Small intestine (tissue), 7 donors: ENCODE measurements around the gene C9orf78. TPM values are rescaled to one million over a fixed set of nuclear protein-coding genes. Genes with fewer than 3 reads are reported as not detected.

ENCODE experiments used
- DNase-seq, 2 donors: peaks; one replicate each; pipeline versions ENCODE4 v3.0.0 to v3.0.0-alpha.2; 2013
- FAIRE-seq: peaks from 2 replicates; lab custom pipeline; 2012; peaks lifted over from hg19 to GRCh38; lab: Jason Lieb, UNC
- H3K27ac ChIP-seq, 3 donors: one replicate each; pipeline ENCODE4 v1.5.1; 2013; ENCODE audit warnings: low read length in 2 of 3, mild to moderate bottlenecking in 2 of 3, control low read depth in 1 of 3, inconsistent platforms in 1 of 3, low read depth in 1 of 3, moderate library complexity in 1 of 3
- H3K27me3 ChIP-seq, 3 donors: one replicate each; pipeline ENCODE4 v1.6.1; 2013; ENCODE audit warnings: low read length in 3 of 3, inconsistent platforms in 1 of 3; ENCODE audit not compliant: control insufficient read depth in 3 of 3, insufficient read depth in 3 of 3
- H3K36me3 ChIP-seq, 3 donors: one replicate each; pipeline ENCODE4 v1.6.1; 2013; ENCODE audit warnings: low read length in 3 of 3, inconsistent platforms in 1 of 3, low read depth in 1 of 3, mild to moderate bottlenecking in 1 of 3, moderate library complexity in 1 of 3; ENCODE audit not compliant: control insufficient read depth in 3 of 3, insufficient read depth in 2 of 3
- H3K4me1 ChIP-seq, 3 donors: one replicate each; pipeline ENCODE4 v1.6.1; 2013; ENCODE audit warnings: low read length in 2 of 3, inconsistent platforms in 1 of 3, low read depth in 1 of 3, mild to moderate bottlenecking in 1 of 3, moderate library complexity in 1 of 3; ENCODE audit not compliant: control insufficient read depth in 3 of 3, insufficient read depth in 2 of 3
- H3K4me3 ChIP-seq, 3 donors: one replicate each; pipeline ENCODE4 v1.5.1; 2013; ENCODE audit warnings: low read length in 3 of 3, control low read depth in 1 of 3, inconsistent platforms in 1 of 3, low read depth in 1 of 3, mild to moderate bottlenecking in 1 of 3, moderate library complexity in 1 of 3
- H3K9me3 ChIP-seq, 2 donors: one replicate each; pipeline ENCODE4 v1.6.1; 2013; ENCODE audit warnings: low read depth in 1 of 2, low read length in 1 of 2; ENCODE audit not compliant: control insufficient read depth in 2 of 2, insufficient read depth in 1 of 2
- WGBS, 3 donors: extraction: QIAGEN DNeasy Blood & Tissue Kit; methylation state at CpG; one replicate each; pipeline ENCODE4 v1.1.7; 2013; 5-methylcytosine and 5-hydroxymethylcytosine counted together
- polyA plus RNA-seq, 4 donors: library from polyadenylated mRNA; stranded (reverse) in 3 of 4; unstranded in 1 of 4; fragments of 200-250 nt in 3 of 4; fragments of 120-200 nt in 1 of 4; gene quantifications; one replicate each; pipeline versions ENCODE4 v1.2.1 to v1.2.3, GENCODE V29; 2013
- donor health status: healthy with polysubstance abuse.
- donor health status: control.
- donor health status: control.
- donor health status: Bipolar disorder and iron deficiency.
- donor health status: healthy.

The C9orf78 gene
- polyA plus RNA-seq, 4 donors, result 50.6 to 62.6 (median 59.4) TPM

DNA sequence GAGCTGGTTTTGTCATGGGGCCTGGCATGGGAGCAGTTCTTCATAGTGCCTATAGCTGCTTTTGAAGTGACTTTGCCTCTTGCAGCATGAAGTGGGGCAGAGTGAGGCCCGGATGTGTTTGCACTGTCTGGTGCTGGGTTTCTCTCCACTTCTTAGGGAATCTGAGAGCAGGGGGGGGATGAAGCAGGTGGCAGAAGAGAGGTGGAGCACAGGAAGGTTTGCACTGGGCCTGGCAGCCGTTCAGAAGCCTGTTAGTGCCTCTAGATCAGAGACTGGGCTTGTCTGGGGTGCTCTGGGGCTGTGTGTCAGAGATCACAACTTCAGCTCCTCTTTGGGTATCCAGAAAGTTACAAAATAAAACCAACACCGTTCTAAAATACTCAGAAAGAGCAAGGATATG lies 18.5 kb upstream of the C9orf78 start:
- WGBS, 3 donors, result 51 to 87% (median 55%) methylated on average over 3 of the region's 3 CpGs
- H3K36me3 ChIP-seq, result peaks cover 12 to 66% (median 13%) of the 10 kb centered on the region in 3 donors
- DNase-seq (no peak), FAIRE-seq (no peak)
- H3K9me3 ChIP-seq, result no peaks in the 10 kb centered on the region
- no peak overlapping the region for H3K27ac ChIP-seq
- H3K4me3 ChIP-seq, result no peak overlapping the region
- H3K4me1 ChIP-seq, result no peaks in the 10 kb centered on the region
- no peaks in the 10 kb centered on the region for H3K27me3 ChIP-seq

- WGBS, 3 donors, result 72 to 89% (median 81%) methylated on average over 5 of the region's 5 CpGs
- H3K4me3 ChIP-seq, result no peak overlapping the region
- DNase-seq (no peak), FAIRE-seq (no peak)
- H3K9me3 ChIP-seq, result no peaks in the 10 kb centered on the region
- no peak overlapping the region for H3K27ac ChIP-seq
- H3K4me1 ChIP-seq, result no peaks in the 10 kb centered on the region
- H3K27me3 ChIP-seq, result no peaks in the 10 kb centered on the region
- peaks cover 9 to 55% (median 12%) of the 10 kb centered on the region in 3 donors for H3K36me3 ChIP-seq
Measured at GRCh38 chr9:129852579-129852978, 17.5 kb upstream of the C9orf78 start.

GRCh38 chr9:129851821-129852220 lies 16.7 kb upstream of the C9orf78 start:
- Histone ChIP-seq H3K27me3 (no peaks in the 10 kb centered on the region), H3K9me3 (no peaks in the 10 kb centered on the region), H3K4me3 (no peak overlapping the region), H3K27ac (no peak overlapping the region), H3K36me3 (peaks cover 5 to 48% (median 12%) of the 10 kb centered on the region in 3 donors), H3K4me1 (no peaks in the 10 kb centered on the region)
- FAIRE-seq (no peak), DNase-seq (no peak)
- 75 to 94% (median 85%) methylated on average over 5 of the region's 5 CpGs for WGBS, 3 donors

- Histone ChIP-seq H3K27ac (no peak overlapping the region), H3K36me3 (peaks cover 5 to 40% (median 9%) of the 10 kb centered on the region in 3 donors), H3K4me3 (no peak overlapping the region), H3K4me1 (no peaks in the 10 kb centered on the region), H3K9me3 (no peaks in the 10 kb centered on the region), H3K27me3 (no peaks in the 10 kb centered on the region)
- DNase-seq, result no peak
- 87 to 91% (median 88%) methylated on average over 6 of the region's 6 CpGs for WGBS, 3 donors
- no peak for FAIRE-seq
Measured at GRCh38 chr9:129850821-129851550, 15.9 kb upstream of the C9orf78 start.

DNA sequence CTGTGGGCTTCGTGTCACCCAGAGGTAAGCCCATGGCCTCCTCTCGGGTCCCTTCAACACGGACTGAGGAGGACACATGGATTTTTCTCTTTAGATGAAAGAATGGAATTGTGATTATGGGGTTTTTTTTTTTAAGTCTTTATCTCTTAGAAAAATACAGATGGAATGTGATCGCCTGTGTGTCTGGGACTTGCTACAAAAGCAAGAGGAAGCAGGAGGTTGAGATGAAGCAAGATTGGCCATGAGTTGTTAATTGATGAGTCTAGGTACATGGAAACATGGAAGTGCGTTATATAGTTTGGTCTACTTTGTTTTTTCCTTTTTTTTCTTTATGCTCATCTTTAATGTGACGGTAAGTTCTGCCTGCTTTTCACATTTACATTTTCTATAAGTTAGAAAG lies 14.8 kb upstream of the C9orf78 start:
- peaks cover 5 to 35% (median 9%) of the 10 kb centered on the region in 3 donors for H3K36me3 ChIP-seq
- WGBS, 3 donors, result 82 to 89% (median 87%) methylated on average over 6 of the region's 6 CpGs
- FAIRE-seq (no peak), DNase-seq (no peak)
- H3K4me1 ChIP-seq, result no peaks in the 10 kb centered on the region
- no peak overlapping the region for H3K27ac ChIP-seq
- no peaks in the 10 kb centered on the region for H3K27me3 ChIP-seq
- no peak overlapping the region for H3K4me3 ChIP-seq
- no peaks in the 10 kb centered on the region for H3K9me3 ChIP-seq

- Histone ChIP-seq H3K27ac (no peak overlapping the region), H3K9me3 (no peaks in the 10 kb centered on the region), H3K27me3 (no peaks in the 10 kb centered on the region), H3K4me1 (no peaks in the 10 kb centered on the region), H3K4me3 (no peak overlapping the region), H3K36me3 (peaks cover 5 to 31% (median 8%) of the 10 kb centered on the region in 3 donors)
- no peak for FAIRE-seq
- DNase-seq, result no peak
- WGBS, 3 donors, result 79 to 92% (median 88%) methylated on average over 4 of the region's 4 CpGs
Measured at GRCh38 chr9:129848712-129849441, 13.8 kb upstream of the C9orf78 start.

DNA sequence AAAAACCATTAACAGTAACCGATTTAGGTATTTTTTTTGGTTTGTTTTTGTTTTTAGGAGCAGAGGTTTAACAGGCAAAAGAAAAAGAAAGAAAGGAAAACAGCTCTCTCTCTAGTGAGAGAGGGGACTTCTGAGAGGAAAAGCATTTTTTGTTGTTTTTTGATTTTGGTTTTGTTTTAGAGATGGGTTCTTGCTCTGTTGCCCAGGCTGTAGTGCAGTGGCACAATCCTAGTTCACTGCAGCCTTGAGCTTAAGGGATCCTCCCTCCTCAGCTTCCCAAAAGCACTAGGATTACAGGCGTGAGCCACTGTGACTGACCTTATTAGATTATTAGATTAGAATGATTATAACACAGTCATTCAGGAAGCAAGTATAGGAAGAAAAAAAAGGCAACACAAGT lies 10.3 kb upstream of the C9orf78 start:
- 53 to 55% (median 54%) methylated on average over 2 of the region's 2 CpGs for whole genome bisulfite sequencing, 3 donors
- Histone ChIP-seq H3K4me1 (no peaks in the 10 kb centered on the region), H3K4me3 (no peak overlapping the region), H3K9me3 (no peaks in the 10 kb centered on the region), H3K27ac (no peak overlapping the region), H3K27me3 (no peaks in the 10 kb centered on the region), H3K36me3 (peaks cover 2 to 13% (median 2%) of the 10 kb centered on the region in 3 donors)
- FAIRE-seq (no peak), DNase-seq (no peak)

- DNase-seq (no peak), FAIRE-seq (no peak)
- H3K4me3 ChIP-seq, result no peak overlapping the region
- H3K4me1 ChIP-seq, result peaks cover 0 to 11% (median 4%) of the 10 kb centered on the region in 3 donors
- no peak overlapping the region for H3K27ac ChIP-seq
- 42 to 69% (median 67%) methylated on average over 4 of the region's 4 CpGs for WGBS, 3 donors
- H3K27me3 ChIP-seq, result no peaks in the 10 kb centered on the region
- peaks cover 0 to 17% (median 2%) of the 10 kb centered on the region in 3 donors for H3K36me3 ChIP-seq
- no peaks in the 10 kb centered on the region for H3K9me3 ChIP-seq
Measured at GRCh38 chr9:129841071-129841470, 6.0 kb upstream of the C9orf78 start.
